ENCODE results near the gene KCMF1. TPM values are rescaled to one million over a fixed set of nuclear protein-coding genes. Genes with fewer than 3 reads are reported as not detected.
A peak's percentile ranks its signal among the peaks of the same experiment; 100 is the strongest.
"Not testable (repeated sequence)": the region's sequence is repeated elsewhere in the genome, so short reads cannot be mapped to it uniquely, and the experiment has no call there.

KCMF1 gene
- total and polyA plus RNA-seq, 2 of the 13 experiments (the other 11 are each of a cell fraction or from before 2014, with no cell fraction given) = 62.1 to 116 TPM

- H3K9me3 ChIP-seq (ENCODE audit: low read length); H2AFZ ChIP-seq (ENCODE audit: low read length); FAIRE-seq; H3K27me3 ChIP-seq (ENCODE audit: control insufficient read depth in 1 of 2, insufficient read depth in 2 of 2, low read length in 2 of 2); DNase-seq (ENCODE audit: low spot score); H3K79me2 ChIP-seq (ENCODE audit: insufficient read depth, low read length); BruUV-seq (replicated peaks); in situ Hi-C loops (cut with HindIII; ENCODE audit: extremely low pct_ligation_motif_present, low pct_unique_long_range_greater_than_20kb); H4K20me1 ChIP-seq (ENCODE audit: insufficient read depth, low read length); H3K36me3 ChIP-seq (replicated peaks in 1 of 2; ENCODE audit: control insufficient read depth in 1 of 2, insufficient read depth in 2 of 2, low read length in 2 of 2): not testable (repeated sequence)
- ChIA-PET POLR2A (interaction anchor here (0.8 to 4.5 kb wide), 13 partner anchors 8 to 379 kb away, joined by 3 to 37 read pairs (median 6); partner anchors contain the start of genes KCMF1 and TMSB10), CTCF (ENCODE audit: low intra/inter-chr PET ratio, low total read pairs) (interaction anchor here (1.2 kb wide), 1 partner anchor 69 kb away, joined by 4 read pairs; no protein-coding TSS in a partner anchor)
- peak; percentile 13 for ATAC-seq
- TF ChIP-seq PRMT3 (CRISPR knock-in tag; IDR thresholded peaks at IDR 0.05; ENCODE audit: borderline replicate concordance, low read depth) = 0 out of 2 replicates have a peak, but pooled peaks have one; percentile 7
- 0 out of 2 replicates have a peak, but pooled peaks have one; percentile 75 for TF ChIP-seq GZF1 (CRISPR knock-in tag; IDR thresholded peaks at IDR 0.05)
- peak; percentile 92 for TF ChIP-seq RARA (CRISPR knock-in tag; IDR thresholded peaks at IDR 0.05)
- TF ChIP-seq ZNF441 (CRISPR knock-in tag; IDR thresholded peaks at IDR 0.05; ENCODE audit: borderline replicate concordance) = 0 out of 2 replicates have a peak, but pooled peaks have one; percentile 26
- 0 out of 2 replicates have a peak, but pooled peaks have one; percentile 9 for TF ChIP-seq ZNF788 (CRISPR knock-in tag; IDR thresholded peaks at IDR 0.05; ENCODE audit: borderline replicate concordance)
- peak; percentile 73; the same call in 1 of the 2 replicates for TF ChIP-seq ZNF280D (CRISPR knock-in tag; IDR thresholded peaks at IDR 0.05)
- TF ChIP-seq HNF4A (CRISPR knock-in tag; IDR thresholded peaks at IDR 0.05) = peak; percentile 47; the same call in 1 of the 2 replicates
- peak; percentile 63; the same call in 1 of the 2 replicates for TF ChIP-seq RXRA (CRISPR knock-in tag; IDR thresholded peaks at IDR 0.05)
- TF ChIP-seq DNMT3B (CRISPR knock-in tag; conservative IDR thresholded peaks at IDR 0.05) = 0 out of 2 replicates have a peak, but pooled peaks have one; percentile 24
- H3K4me3 ChIP-seq (replicated peaks in 1 of 3; ENCODE audit: insufficient read depth in 1 of 3, low read depth in 2 of 3, low read length in 3 of 3) = peak overlapping the region in 2 of 3 experiments; percentile 48 to 62; a peak in 3 of 6 replicates
- peak overlapping the region; percentile 71 for H3K27ac ChIP-seq (ENCODE audit: extremely low read length, insufficient read depth, low read length)
- intact Hi-C loops (cut with micrococcal nuclease; ENCODE audit: unreplicated experiment) = loop anchor here (2.0 kb wide), 1 partner anchor 19 kb away; no protein-coding TSS in a partner anchor
- peaks cover 57% of the 10 kb centered on the region for H3K4me1 ChIP-seq (ENCODE audit: insufficient read depth, low read length)
- WGBS (ENCODE audit: low lambda C conversion rate) = 10% methylated on average over 3 of the region's 3 CpGs
- peak overlapping the region; percentile 57 for H3K9ac ChIP-seq (ENCODE audit: insufficient read depth, low read depth, low read length)
- H3K4me2 ChIP-seq (ENCODE audit: low read depth, low read length) = peak overlapping the region; percentile 91
Measured at GRCh38 chr2:84945838-84946203, 25.1 kb upstream of the KCMF1 start.
